HL-60 (cell line): ENCODE data around the gene HSD3B2.

Experiments used
- GABPA ChIP-seq: IDR thresholded peaks from 2 replicates; pipeline ENCODE4 v1.6.1; 2012; ENCODE audit warnings: low read depth
- POLR2AphosphoS5 ChIP-seq: IDR thresholded peaks from 2 replicates; pipeline ENCODE4 v1.6.1; 2012; ENCODE audit warnings: low read depth
- SPI1 ChIP-seq: IDR thresholded peaks from 2 replicates; pipeline ENCODE4 v1.6.1; 2012; ENCODE audit warnings: low read depth, mild to moderate bottlenecking, borderline replicate concordance
- TF ChIP-seq, protein P1 (sequence below): IDR thresholded peaks from one replicate; pipeline ENCODE4 v1.5.1; 2011; ENCODE audit warnings: low read length, control low read depth, inconsistent platforms; ENCODE audit not compliant: insufficient read depth
- TF ChIP-seq, protein P2 (sequence below): IDR thresholded peaks from 2 replicates; pipeline ENCODE4 v1.6.1; 2012; ENCODE audit warnings: low read depth; ENCODE audit not compliant: insufficient replicate concordance

GRCh38 chr1:119391749-119392148, 23.2 kb upstream of the HSD3B2 start:
- TF ChIP-seq, protein P1, sequence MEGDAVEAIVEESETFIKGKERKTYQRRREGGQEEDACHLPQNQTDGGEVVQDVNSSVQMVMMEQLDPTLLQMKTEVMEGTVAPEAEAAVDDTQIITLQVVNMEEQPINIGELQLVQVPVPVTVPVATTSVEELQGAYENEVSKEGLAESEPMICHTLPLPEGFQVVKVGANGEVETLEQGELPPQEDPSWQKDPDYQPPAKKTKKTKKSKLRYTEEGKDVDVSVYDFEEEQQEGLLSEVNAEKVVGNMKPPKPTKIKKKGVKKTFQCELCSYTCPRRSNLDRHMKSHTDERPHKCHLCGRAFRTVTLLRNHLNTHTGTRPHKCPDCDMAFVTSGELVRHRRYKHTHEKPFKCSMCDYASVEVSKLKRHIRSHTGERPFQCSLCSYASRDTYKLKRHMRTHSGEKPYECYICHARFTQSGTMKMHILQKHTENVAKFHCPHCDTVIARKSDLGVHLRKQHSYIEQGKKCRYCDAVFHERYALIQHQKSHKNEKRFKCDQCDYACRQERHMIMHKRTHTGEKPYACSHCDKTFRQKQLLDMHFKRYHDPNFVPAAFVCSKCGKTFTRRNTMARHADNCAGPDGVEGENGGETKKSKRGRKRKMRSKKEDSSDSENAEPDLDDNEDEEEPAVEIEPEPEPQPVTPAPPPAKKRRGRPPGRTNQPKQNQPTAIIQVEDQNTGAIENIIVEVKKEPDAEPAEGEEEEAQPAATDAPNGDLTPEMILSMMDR, result no peak
- TF ChIP-seq, protein P2, sequence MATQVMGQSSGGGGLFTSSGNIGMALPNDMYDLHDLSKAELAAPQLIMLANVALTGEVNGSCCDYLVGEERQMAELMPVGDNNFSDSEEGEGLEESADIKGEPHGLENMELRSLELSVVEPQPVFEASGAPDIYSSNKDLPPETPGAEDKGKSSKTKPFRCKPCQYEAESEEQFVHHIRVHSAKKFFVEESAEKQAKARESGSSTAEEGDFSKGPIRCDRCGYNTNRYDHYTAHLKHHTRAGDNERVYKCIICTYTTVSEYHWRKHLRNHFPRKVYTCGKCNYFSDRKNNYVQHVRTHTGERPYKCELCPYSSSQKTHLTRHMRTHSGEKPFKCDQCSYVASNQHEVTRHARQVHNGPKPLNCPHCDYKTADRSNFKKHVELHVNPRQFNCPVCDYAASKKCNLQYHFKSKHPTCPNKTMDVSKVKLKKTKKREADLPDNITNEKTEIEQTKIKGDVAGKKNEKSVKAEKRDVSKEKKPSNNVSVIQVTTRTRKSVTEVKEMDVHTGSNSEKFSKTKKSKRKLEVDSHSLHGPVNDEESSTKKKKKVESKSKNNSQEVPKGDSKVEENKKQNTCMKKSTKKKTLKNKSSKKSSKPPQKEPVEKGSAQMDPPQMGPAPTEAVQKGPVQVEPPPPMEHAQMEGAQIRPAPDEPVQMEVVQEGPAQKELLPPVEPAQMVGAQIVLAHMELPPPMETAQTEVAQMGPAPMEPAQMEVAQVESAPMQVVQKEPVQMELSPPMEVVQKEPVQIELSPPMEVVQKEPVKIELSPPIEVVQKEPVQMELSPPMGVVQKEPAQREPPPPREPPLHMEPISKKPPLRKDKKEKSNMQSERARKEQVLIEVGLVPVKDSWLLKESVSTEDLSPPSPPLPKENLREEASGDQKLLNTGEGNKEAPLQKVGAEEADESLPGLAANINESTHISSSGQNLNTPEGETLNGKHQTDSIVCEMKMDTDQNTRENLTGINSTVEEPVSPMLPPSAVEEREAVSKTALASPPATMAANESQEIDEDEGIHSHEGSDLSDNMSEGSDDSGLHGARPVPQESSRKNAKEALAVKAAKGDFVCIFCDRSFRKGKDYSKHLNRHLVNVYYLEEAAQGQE, result no peak
- TF ChIP-seq GABPA, result no peak
- TF ChIP-seq POLR2AphosphoS5, result no peak
- TF ChIP-seq SPI1, result no peak
